Neural cell (in vitro differentiated cells): ENCODE data around the gene FCGR1A.
"Not testable (repeated sequence)": the region's sequence is repeated elsewhere in the genome, so short reads cannot be mapped to it uniquely, and the experiment has no call there.

Experiments
- CTCF ChIP-seq: fragments of 450-650 bp; IDR thresholded peaks from 2 replicates; pipeline ENCODE4 v1.5.1; 2014; ENCODE audit warnings: antibody characterized with exemption, mild to moderate bottlenecking, moderate library complexity; ENCODE audit not compliant: poor library complexity, severe bottlenecking
- EP300 ChIP-seq: fragments of 450-650 bp; conservative IDR thresholded peaks from 2 replicates; pipeline ENCODE4 v1.6.1; 2014; ENCODE audit warnings: antibody characterized with exemption, mild to moderate bottlenecking, moderate library complexity; ENCODE audit not compliant: poor library complexity, severe bottlenecking
- POLR2AphosphoS5 ChIP-seq: IDR thresholded peaks from 2 replicates; pipeline ENCODE4 v1.6.1; 2012
- RAD21 ChIP-seq: fragments of 450-650 bp; conservative IDR thresholded peaks from 2 replicates; pipeline ENCODE4 v1.6.1; 2014; ENCODE audit warnings: antibody characterized with exemption, mild to moderate bottlenecking, moderate library complexity
- REST ChIP-seq: IDR thresholded peaks from 2 replicates; pipeline ENCODE4 v1.6.1; 2012; ENCODE audit warnings: borderline replicate concordance
- TAF1 ChIP-seq: IDR thresholded peaks from 2 replicates; pipeline ENCODE4 v1.6.1; 2012; ENCODE audit warnings: low read depth

DNA sequence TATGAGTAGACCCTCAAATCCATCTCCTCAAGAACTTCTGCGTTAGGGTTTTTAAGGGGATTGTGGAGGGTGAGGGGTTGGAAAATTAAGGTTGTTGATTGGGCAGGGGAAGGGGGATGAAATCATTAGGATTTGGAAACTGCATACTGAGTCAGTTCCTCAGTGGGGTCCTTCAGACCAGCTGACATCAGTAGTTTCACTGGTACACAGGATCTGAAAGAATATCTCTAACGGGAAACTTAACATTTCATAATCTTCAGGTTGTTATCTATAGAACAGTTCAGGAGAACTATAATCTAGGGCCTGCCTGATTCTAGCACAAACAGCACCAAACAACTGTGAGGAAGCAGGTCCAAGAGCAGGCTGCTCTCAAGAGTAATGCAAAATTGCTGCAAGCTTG lies 27.2 kb upstream of the FCGR1A start:
- not testable (repeated sequence) for TF ChIP-seq CTCF, EP300, POLR2AphosphoS5, REST, RAD21, TAF1
